RWPE1 (cell line): ENCODE results near the gene DPYSL3.

Source experiments
- CTCF ChIA-PET: fragments of 350-600 bp; sonication (Branson Sonifier 250); formaldehyde crosslinking; extraction: SDS; loops from one replicate; lab custom pipeline; 2021; lab: Yijun Ruan, JAX
- POLR2A ChIA-PET: fragments of 400-600 bp; formaldehyde crosslinking; extraction: SDS; loops from one replicate; lab custom pipeline; 2020; ENCODE audit warnings: antibody characterized with exemption; ENCODE audit not compliant: low non-redundant PET; lab: Yijun Ruan, JAX
- DNase-seq: peaks from one replicate; pipeline ENCODE4 v3.0.0; 2012; ENCODE audit warnings: low spot score
- H3K27ac ChIP-seq: fragments of 450-650 bp; 2 replicates; pipeline ENCODE4 v1.5.1; 2017
- TF ChIP-seq, protein P1 (sequence below): fragments of 450-650 bp; conservative IDR thresholded peaks from 2 replicates; pipeline ENCODE4 v1.5.1; 2017; ENCODE audit warnings: low read depth, mild to moderate bottlenecking

The DPYSL3 gene

DNA sequence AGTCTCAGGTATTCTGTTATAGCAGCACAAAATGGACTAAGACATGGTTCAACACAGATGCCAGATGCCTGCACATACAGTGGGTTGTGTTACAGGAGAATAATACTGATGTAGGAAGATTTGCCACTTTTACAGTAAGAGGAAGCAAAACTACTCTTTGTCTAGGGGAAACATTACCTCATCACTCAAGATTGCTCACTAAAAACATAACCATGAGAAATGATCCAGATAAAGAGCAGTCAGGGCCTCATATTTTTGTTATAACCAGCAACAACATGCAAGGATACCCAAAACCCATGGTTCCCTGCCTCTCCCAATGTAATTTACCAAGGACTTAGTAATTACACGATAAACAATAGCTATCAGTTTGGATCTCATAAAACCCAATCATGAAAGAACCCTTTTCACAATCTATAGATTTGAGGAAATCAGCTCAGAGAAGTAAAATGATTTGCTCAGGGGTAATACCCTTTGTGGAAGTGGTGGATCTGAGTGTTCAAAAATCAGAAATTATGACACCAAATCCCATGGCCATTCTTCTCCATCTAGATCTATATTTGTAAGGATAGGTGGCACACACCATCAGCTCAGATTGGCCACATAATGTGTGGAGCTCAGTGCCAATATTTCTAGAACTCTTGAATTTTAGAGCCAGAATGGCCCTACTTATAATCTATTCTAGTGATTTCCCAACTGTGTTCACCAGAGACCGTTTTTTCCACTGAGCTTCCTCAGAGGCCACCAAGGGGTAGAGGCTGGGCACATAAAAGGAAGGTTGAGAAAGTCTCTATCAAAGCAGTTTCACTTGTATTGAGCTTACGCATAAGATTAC, 27.8 kb downstream of the DPYSL3 start:
- ChIA-PET CTCF (interaction anchor here (0.5 to 1.0 kb wide), 3 partner anchors 12 to 98 kb away, joined by 3 to 4 read pairs (median 3); no protein-coding TSS in a partner anchor), POLR2A (no interaction called here)
- TF ChIP-seq, protein P1, sequence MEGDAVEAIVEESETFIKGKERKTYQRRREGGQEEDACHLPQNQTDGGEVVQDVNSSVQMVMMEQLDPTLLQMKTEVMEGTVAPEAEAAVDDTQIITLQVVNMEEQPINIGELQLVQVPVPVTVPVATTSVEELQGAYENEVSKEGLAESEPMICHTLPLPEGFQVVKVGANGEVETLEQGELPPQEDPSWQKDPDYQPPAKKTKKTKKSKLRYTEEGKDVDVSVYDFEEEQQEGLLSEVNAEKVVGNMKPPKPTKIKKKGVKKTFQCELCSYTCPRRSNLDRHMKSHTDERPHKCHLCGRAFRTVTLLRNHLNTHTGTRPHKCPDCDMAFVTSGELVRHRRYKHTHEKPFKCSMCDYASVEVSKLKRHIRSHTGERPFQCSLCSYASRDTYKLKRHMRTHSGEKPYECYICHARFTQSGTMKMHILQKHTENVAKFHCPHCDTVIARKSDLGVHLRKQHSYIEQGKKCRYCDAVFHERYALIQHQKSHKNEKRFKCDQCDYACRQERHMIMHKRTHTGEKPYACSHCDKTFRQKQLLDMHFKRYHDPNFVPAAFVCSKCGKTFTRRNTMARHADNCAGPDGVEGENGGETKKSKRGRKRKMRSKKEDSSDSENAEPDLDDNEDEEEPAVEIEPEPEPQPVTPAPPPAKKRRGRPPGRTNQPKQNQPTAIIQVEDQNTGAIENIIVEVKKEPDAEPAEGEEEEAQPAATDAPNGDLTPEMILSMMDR, result no peak
- no peak overlapping the region for H3K27ac ChIP-seq
- no peak for DNase-seq

GRCh38 chr5:147481376-147481775, 28.5 kb downstream of the DPYSL3 start:
- POLR2A ChIA-PET, result no interaction called here
- CTCF ChIA-PET, result interaction anchor here (0.5 to 1.0 kb wide), 2 partner anchors 19 to 98 kb away, joined by 3 to 4 read pairs; no protein-coding TSS in a partner anchor
- TF ChIP-seq, protein P1, result no peak
- DNase-seq, result no peak
- no peak overlapping the region for H3K27ac ChIP-seq

GRCh38 chr5:147479949-147480348, 29.9 kb downstream of the DPYSL3 start:
- CTCF ChIA-PET, result interaction anchor here (1.0 kb wide), 1 partner anchor 98 kb away, joined by 4 read pairs; no protein-coding TSS in a partner anchor
- POLR2A ChIA-PET, result no interaction called here
- peak overlapping the region; percentile 64 for H3K27ac ChIP-seq
- TF ChIP-seq, protein P1, result no peak
- no peak for DNase-seq

GRCh38 chr5:147479444-147479843, 30.4 kb downstream of the DPYSL3 start:
- TF ChIP-seq, protein P1, result no peak
- DNase-seq, result no peak
- ChIA-PET POLR2A (no interaction called here), CTCF (interaction anchor here (1.0 kb wide), 1 partner anchor 99 kb away, joined by 4 read pairs; no protein-coding TSS in a partner anchor)
- H3K27ac ChIP-seq, result no peak overlapping the region

GRCh38 chr5:147474140-147474539, 35.7 kb downstream of the DPYSL3 start:
- TF ChIP-seq, protein P1, result no peak
- POLR2A ChIA-PET, result no interaction called here
- DNase-seq, result no peak
- H3K27ac ChIP-seq, result no peak overlapping the region
- CTCF ChIA-PET, result no interaction called here

- ChIA-PET CTCF (no interaction called here), POLR2A (no interaction called here)
- TF ChIP-seq, protein P1, result no peak
- DNase-seq, result no peak
- H3K27ac ChIP-seq, result no peak overlapping the region
Observed at GRCh38 chr5:147472664-147473475, 37.0 kb downstream of the DPYSL3 start.
